ENCODE results near the gene TEAD4. TPM values are rescaled to one million over a fixed set of nuclear protein-coding genes. Genes with fewer than 3 reads are reported as not detected.

Gene TEAD4
- total and polyA plus RNA-seq, 2 experiments from 2014 or later = 5.5 to 12.7 TPM

GRCh38 chr12:2930865-2931264 lies 28.3 kb upstream of the TEAD4 start:
- Histone ChIP-seq H3K79me2 (no peaks in the 10 kb centered on the region), H3K9me2 (replicated peaks; ENCODE audit: insufficient read depth) (no peaks in the 10 kb centered on the region), H3K4me2 (no peak overlapping the region), H3K36me3 (replicated peaks; ENCODE audit: insufficient read depth, low read depth) (peaks cover 3% of the 10 kb centered on the region), H3K4me1 (ENCODE audit: insufficient read depth) (no peaks in the 10 kb centered on the region), H3K9me3 (ENCODE audit: low read depth) (no peaks in the 10 kb centered on the region), H3K27ac (no peak overlapping the region), H3K27me3 (no peaks in the 10 kb centered on the region), H3K4me3 (no peak overlapping the region), H2AFZ (no peak overlapping the region), H4K20me1 (ENCODE audit: insufficient read depth, poor library complexity, severe bottlenecking) (no peaks in the 10 kb centered on the region)
- no peak for DNase-seq (ENCODE audit: low spot score)
- TF ChIP-seq, protein P1, sequence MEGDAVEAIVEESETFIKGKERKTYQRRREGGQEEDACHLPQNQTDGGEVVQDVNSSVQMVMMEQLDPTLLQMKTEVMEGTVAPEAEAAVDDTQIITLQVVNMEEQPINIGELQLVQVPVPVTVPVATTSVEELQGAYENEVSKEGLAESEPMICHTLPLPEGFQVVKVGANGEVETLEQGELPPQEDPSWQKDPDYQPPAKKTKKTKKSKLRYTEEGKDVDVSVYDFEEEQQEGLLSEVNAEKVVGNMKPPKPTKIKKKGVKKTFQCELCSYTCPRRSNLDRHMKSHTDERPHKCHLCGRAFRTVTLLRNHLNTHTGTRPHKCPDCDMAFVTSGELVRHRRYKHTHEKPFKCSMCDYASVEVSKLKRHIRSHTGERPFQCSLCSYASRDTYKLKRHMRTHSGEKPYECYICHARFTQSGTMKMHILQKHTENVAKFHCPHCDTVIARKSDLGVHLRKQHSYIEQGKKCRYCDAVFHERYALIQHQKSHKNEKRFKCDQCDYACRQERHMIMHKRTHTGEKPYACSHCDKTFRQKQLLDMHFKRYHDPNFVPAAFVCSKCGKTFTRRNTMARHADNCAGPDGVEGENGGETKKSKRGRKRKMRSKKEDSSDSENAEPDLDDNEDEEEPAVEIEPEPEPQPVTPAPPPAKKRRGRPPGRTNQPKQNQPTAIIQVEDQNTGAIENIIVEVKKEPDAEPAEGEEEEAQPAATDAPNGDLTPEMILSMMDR (IDR thresholded peaks at IDR 0.05; ENCODE audit: poor library complexity) = no peak
- 80% methylated on average over 8 of the region's 8 CpGs for WGBS (ENCODE audit: low lambda C conversion rate, missing lambda C conversion rate)

DNA sequence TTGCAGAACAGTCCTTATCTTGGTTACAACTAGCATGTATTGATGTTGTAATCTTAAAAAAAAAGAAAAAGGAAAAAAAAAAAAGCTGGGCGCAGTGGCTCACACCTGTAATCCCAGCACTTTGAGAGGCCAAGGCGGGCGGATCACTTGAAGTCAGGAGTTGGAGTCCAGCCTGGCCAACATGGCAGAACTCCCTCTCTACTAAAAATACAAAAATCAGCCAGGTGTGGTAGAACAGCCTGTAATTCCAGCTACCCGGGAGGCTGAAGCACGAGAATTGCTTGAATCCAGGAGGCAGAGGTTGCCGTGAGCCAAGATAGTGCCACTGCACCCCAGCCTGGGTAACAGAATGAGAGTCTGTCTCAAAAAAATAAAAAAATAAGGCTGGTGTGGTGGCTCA lies 25.6 kb upstream of the TEAD4 start:
- H3K4me1 ChIP-seq (ENCODE audit: insufficient read depth) = no peaks in the 10 kb centered on the region

GRCh38 chr12:2934371-2934770 lies 24.8 kb upstream of the TEAD4 start:
- Histone ChIP-seq H2AFZ (no peak overlapping the region), H3K4me3 (no peak overlapping the region), H3K27me3 (no peaks in the 10 kb centered on the region), H3K4me1 (ENCODE audit: insufficient read depth) (no peaks in the 10 kb centered on the region), H3K9me2 (replicated peaks; ENCODE audit: insufficient read depth) (no peaks in the 10 kb centered on the region), H4K20me1 (ENCODE audit: insufficient read depth, poor library complexity, severe bottlenecking) (no peaks in the 10 kb centered on the region), H3K4me2 (no peak overlapping the region), H3K36me3 (replicated peaks; ENCODE audit: insufficient read depth, low read depth) (no peaks in the 10 kb centered on the region), H3K27ac (no peak overlapping the region), H3K9me3 (ENCODE audit: low read depth) (no peaks in the 10 kb centered on the region), H3K79me2 (no peaks in the 10 kb centered on the region)
- 96% methylated on average over 6 of the region's 6 CpGs for WGBS (ENCODE audit: low lambda C conversion rate, missing lambda C conversion rate)
- TF ChIP-seq EZH2phosphoT487 (IDR thresholded peaks at IDR 0.05; ENCODE audit: low read depth, severe bottlenecking, unreplicated experiment) (no peak), EZH2 (IDR thresholded peaks at IDR 0.05; ENCODE audit: borderline replicate concordance) (no peak)
- TF ChIP-seq, protein P1 (IDR thresholded peaks at IDR 0.05; ENCODE audit: poor library complexity) = no peak
- no peak for DNase-seq (ENCODE audit: low spot score)

More for the DNA sequence above, 25.6 kb upstream of the TEAD4 start:
- Histone ChIP-seq H3K4me2 (no peak overlapping the region), H2AFZ (no peak overlapping the region), H3K36me3 (replicated peaks; ENCODE audit: insufficient read depth, low read depth) (no peaks in the 10 kb centered on the region), H3K4me3 (no peak overlapping the region), H3K9me3 (ENCODE audit: low read depth) (no peaks in the 10 kb centered on the region), H4K20me1 (ENCODE audit: insufficient read depth, poor library complexity, severe bottlenecking) (no peaks in the 10 kb centered on the region), H3K9me2 (replicated peaks; ENCODE audit: insufficient read depth) (no peaks in the 10 kb centered on the region), H3K27ac (no peak overlapping the region), H3K79me2 (no peaks in the 10 kb centered on the region), H3K27me3 (no peaks in the 10 kb centered on the region)
- WGBS (ENCODE audit: low lambda C conversion rate, missing lambda C conversion rate) = 100% methylated on average over 6 of the region's 6 CpGs
- TF ChIP-seq EZH2phosphoT487 (IDR thresholded peaks at IDR 0.05; ENCODE audit: low read depth, severe bottlenecking, unreplicated experiment) = no peak
- no peak for TF ChIP-seq EZH2 (IDR thresholded peaks at IDR 0.05; ENCODE audit: borderline replicate concordance)
- TF ChIP-seq, protein P1 (IDR thresholded peaks at IDR 0.05; ENCODE audit: poor library complexity) = no peak
- DNase-seq (ENCODE audit: low spot score) = no peak

- no peaks in the 10 kb centered on the region for H3K9me3 ChIP-seq (ENCODE audit: low read depth)
- no peaks in the 10 kb centered on the region for H3K27me3 ChIP-seq
- no peak overlapping the region for H3K4me3 ChIP-seq
- H3K36me3 ChIP-seq (replicated peaks; ENCODE audit: insufficient read depth, low read depth) = no peaks in the 10 kb centered on the region
- no peak overlapping the region for H2AFZ ChIP-seq
- no peaks in the 10 kb centered on the region for H3K4me1 ChIP-seq (ENCODE audit: insufficient read depth)
- TF ChIP-seq, protein P1 (IDR thresholded peaks at IDR 0.05; ENCODE audit: poor library complexity) = no peak
- no peak for TF ChIP-seq EZH2phosphoT487 (IDR thresholded peaks at IDR 0.05; ENCODE audit: low read depth, severe bottlenecking, unreplicated experiment)
- TF ChIP-seq EZH2 (IDR thresholded peaks at IDR 0.05; ENCODE audit: borderline replicate concordance) = no peak
- no peak overlapping the region for H3K4me2 ChIP-seq
- no peaks in the 10 kb centered on the region for H4K20me1 ChIP-seq (ENCODE audit: insufficient read depth, poor library complexity, severe bottlenecking)
- WGBS (ENCODE audit: low lambda C conversion rate, missing lambda C conversion rate) = 93% methylated on average over 11 of the region's 11 CpGs
- no peaks in the 10 kb centered on the region for H3K79me2 ChIP-seq
- no peak overlapping the region for H3K27ac ChIP-seq
- DNase-seq (ENCODE audit: low spot score) = no peak
- no peaks in the 10 kb centered on the region for H3K9me2 ChIP-seq (replicated peaks; ENCODE audit: insufficient read depth)
These were observed 22.9 kb upstream of the TEAD4 start for GRCh38 chr12:2936301-2936700.

Data from hepatocyte (in vitro differentiated cells).